Measurements from ENCODE around the gene NCOA1. TPM values are rescaled to one million over a fixed set of nuclear protein-coding genes. Genes with fewer than 3 reads are reported as not detected.

NCOA1 gene
- total and polyA plus RNA-seq, 2 of the 4 experiments (the other 2 are of a cell fraction): 6.7 to 11.3 TPM

GRCh38 chr2:24539258-24539657 is 48.2 kb downstream of the NCOA1 start:
- Histone ChIP-seq H3K4ac (ENCODE audit: low read depth, low read length) (no peak overlapping the region), H3K9me3 (ENCODE audit: control insufficient read depth, insufficient read depth, low read length) (peaks cover 4% of the 10 kb centered on the region; the same call in 1 of the 2 replicates), H2BK20ac (ENCODE audit: low read depth, low read length) (no peak overlapping the region), H3K9me1 (ENCODE audit: insufficient read depth, low read length) (no peaks in the 10 kb centered on the region; the same call in 1 of the 2 replicates), H2AFZ (replicated peaks; ENCODE audit: low read length, poor library complexity) (no peak overlapping the region), H3K56ac (ENCODE audit: extremely low read depth, insufficient read depth, low read length) (no peak overlapping the region), H3K4me1 (ENCODE audit: control insufficient read depth, insufficient read depth, low read length) (no peaks in the 10 kb centered on the region), H2BK5ac (ENCODE audit: low read depth, low read length, poor library complexity, severe bottlenecking) (no peak overlapping the region), H4K8ac (ENCODE audit: low read depth in 2 of 2, low read length in 2 of 2) (no peak overlapping the region), H3K79me1 (ENCODE audit: low read depth in 1 of 2, low read length in 2 of 2) (peaks cover 2 to 3% of the 10 kb centered on the region in 2 experiments; a peak in 1 of 4 replicates), H3K23ac (ENCODE audit: low read depth, low read length) (no peak overlapping the region), H4K20me1 (ENCODE audit: insufficient read depth, low read length) (peaks cover 4% of the 10 kb centered on the region; the same call in 1 of the 2 replicates), H3K27ac (ENCODE audit: insufficient read depth, low read length) (no peak overlapping the region), H3K9ac (ENCODE audit: low read depth, low read length) (no peak overlapping the region), H2BK15ac (ENCODE audit: low read depth, low read length) (no peak overlapping the region), H3K14ac (replicated peaks; ENCODE audit: low read depth, low read length) (no peak overlapping the region), H2AK5ac (ENCODE audit: low read depth, low read length) (no peak overlapping the region), H4K91ac (ENCODE audit: insufficient read depth, low read depth, low read length) (no peak overlapping the region), H3K27me3 (ENCODE audit: control insufficient read depth, insufficient read depth, low read length) (no peaks in the 10 kb centered on the region), H3K18ac (ENCODE audit: low read depth, low read length) (no peak overlapping the region), H3K4me2 (ENCODE audit: low read depth, low read length) (no peak overlapping the region), H3K36me3 (ENCODE audit: control insufficient read depth, insufficient read depth, low read length) (no peaks in the 10 kb centered on the region), H2BK120ac (ENCODE audit: low read depth, low read length) (no peak overlapping the region), H2AK9ac (replicated peaks; ENCODE audit: low read depth, low read length, poor library complexity) (no peak overlapping the region), H4K5ac (ENCODE audit: low read depth, low read length) (no peak overlapping the region), H3K4me3 (ENCODE audit: insufficient read depth, low read depth, low read length) (no peak overlapping the region)
- ATAC-seq (ENCODE audit: low read depth): no peak
- in situ Hi-C loops (cut with MboI; ENCODE audit: low sequenced_read_pairs): no loop called here
- ChIA-PET POLR2A (ENCODE audit: unreplicated experiment) (no interaction called here), CTCF (no interaction called here)
- no peak for DNase-seq
- WGBS, 2 experiments (ENCODE audit: extremely low coverage in 2 of 2, insufficient read length in 1 of 2): 100% methylated on average over 1 of the region's 1 CpG; no CpG with 5 or more reads in 1 of the 2 experiments
- TF ChIP-seq, protein P1, sequence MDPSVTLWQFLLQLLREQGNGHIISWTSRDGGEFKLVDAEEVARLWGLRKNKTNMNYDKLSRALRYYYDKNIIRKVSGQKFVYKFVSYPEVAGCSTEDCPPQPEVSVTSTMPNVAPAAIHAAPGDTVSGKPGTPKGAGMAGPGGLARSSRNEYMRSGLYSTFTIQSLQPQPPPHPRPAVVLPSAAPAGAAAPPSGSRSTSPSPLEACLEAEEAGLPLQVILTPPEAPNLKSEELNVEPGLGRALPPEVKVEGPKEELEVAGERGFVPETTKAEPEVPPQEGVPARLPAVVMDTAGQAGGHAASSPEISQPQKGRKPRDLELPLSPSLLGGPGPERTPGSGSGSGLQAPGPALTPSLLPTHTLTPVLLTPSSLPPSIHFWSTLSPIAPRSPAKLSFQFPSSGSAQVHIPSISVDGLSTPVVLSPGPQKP (IDR thresholded peaks at IDR 0.05; ENCODE audit: borderline replicate concordance, low read depth, low read length): no peak
- TF ChIP-seq BHLHE40 (IDR thresholded peaks at IDR 0.05; ENCODE audit: low read depth, low read length) (no peak), CEBPB (IDR thresholded peaks at IDR 0.05; ENCODE audit: low read depth, low read length) (no peak), CHD1 (IDR thresholded peaks at IDR 0.05; ENCODE audit: low read depth, low read length) (no peak), NFE2L2 (IDR thresholded peaks at IDR 0.05; ENCODE audit: low read depth, low read length) (no peak), SMC3 (IDR thresholded peaks at IDR 0.05; ENCODE audit: low read depth, low read length) (no peak), MAZ (IDR thresholded peaks at IDR 0.05; ENCODE audit: borderline replicate concordance, low read depth, low read length) (no peak), CTCF (conservative IDR thresholded peaks at IDR 0.05; ENCODE audit: low read depth, low read length) (no peak), RAD21 (IDR thresholded peaks at IDR 0.05; ENCODE audit: low read length) (no peak), FOS (IDR thresholded peaks at IDR 0.05; ENCODE audit: low read depth, low read length) (no peak)
- BruUV-seq (replicated peaks): no TSS peak
- dilution Hi-C loops (cut with HindIII; ENCODE audit: low sequenced_read_pairs, unreplicated experiment): no loop called here
- intact Hi-C loops (cut with micrococcal nuclease): no loop called here

Data from IMR-90 (cell line).